Uterus (tissue), 2 donors: ENCODE results near the gene MYCBPAP.

ENCODE experiments used
- CTCF ChIP-seq, 4 experiments: fragments of 200-600 bp in 2 of 4; fragments of 450-650 bp in 2 of 4; sonication (generic) in 2 of 4; IDR thresholded peaks; one replicate each; pipeline ENCODE4 v1.5.1; 2016 to 2019; ENCODE audit warnings: antibody characterized with exemption in 4 of 4, mild to moderate bottlenecking in 2 of 4, moderate library complexity in 1 of 4
- POLR2A ChIP-seq, 2 donors: fragments of 450-650 bp; IDR thresholded peaks; one replicate each; pipeline ENCODE4 v1.6.1; 2016; ENCODE audit warnings: antibody characterized with exemption in 2 of 2, mild to moderate bottlenecking in 1 of 2, moderate library complexity in 1 of 2

DNA sequence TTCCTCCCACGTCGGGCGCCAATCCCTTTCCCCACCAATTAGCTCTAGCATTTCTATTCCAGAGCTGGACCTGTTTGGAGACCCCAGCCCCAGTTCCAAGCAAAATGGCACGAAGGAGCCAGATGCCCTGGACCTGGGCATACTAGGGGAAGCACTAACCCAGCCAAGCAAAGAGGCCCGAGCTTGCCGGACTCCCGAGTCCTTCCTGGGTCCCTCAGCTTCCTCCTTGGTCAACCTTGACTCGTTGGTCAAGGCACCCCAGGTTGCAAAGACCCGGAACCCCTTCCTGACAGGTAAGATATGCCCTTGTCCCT is 33.1 kb downstream of the MYCBPAP start:
- no peak for TF ChIP-seq CTCF (IDR thresholded peaks at IDR 0.05)
- TF ChIP-seq POLR2A (IDR thresholded peaks at IDR 0.05), result no peak
